Epithelial cell of prostate (primary cell): Measurements from ENCODE around the gene MT2A.
"Not testable (repeated sequence)": the region's sequence is repeated elsewhere in the genome, so short reads cannot be mapped to it uniquely, and the experiment has no call there.

Experiments used
- DNase-seq: peaks from one replicate; pipeline ENCODE4 v3.0.0-alpha.2; 2011; ENCODE audit warnings: low read depth, low spot score
- H3K27ac ChIP-seq: fragments of 450-650 bp; 2 replicates; pipeline ENCODE4 v1.5.1; 2017; ENCODE audit warnings: mild to moderate bottlenecking

Gene MT2A

DNA sequence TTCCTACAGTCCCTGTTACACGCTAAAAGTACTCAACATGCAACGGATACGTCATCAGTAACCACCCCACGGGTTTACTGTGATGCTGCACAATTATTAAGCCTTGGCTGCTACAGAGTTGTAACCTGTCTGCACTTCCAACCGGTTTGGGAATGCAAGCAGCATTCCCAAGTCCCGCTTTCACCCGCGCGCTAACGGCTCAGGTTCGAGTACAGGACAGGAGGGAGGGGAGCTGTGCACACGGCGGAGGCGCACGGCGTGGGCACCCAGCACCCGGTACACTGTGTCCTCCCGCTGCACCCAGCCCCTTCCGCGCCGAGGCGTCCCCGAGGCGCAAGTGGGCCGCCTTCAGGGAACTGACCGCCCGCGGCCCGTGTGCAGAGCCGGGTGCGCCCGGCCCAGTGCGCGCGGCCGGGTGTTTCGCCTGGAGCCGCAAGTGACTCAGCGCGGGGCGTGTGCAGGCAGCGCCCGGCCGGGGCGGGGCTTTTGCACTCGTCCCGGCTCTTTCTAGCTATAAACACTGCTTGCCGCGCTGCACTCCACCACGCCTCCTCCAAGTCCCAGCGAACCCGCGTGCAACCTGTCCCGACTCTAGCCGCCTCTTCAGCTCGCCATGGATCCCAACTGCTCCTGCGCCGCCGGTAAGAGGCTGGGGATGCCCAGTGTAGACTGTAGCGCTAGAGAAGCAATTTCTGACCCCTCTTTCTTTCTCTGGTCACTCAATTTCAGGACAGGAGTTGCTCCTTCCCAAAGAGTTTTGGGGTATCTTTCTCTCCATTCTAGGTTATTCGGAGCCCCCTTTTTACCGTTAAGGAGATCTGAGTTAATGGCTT, at the start of gene MT2A:
MT2A (plus strand) TSS at position 542 of the 833 bp plus-strand sequence; CDS start at position 614, 72 bp downstream.
- peak; percentile 91 for DNase-seq
- H3K27ac ChIP-seq: peak within 1 kb of the TSS; percentile 100

DNA sequence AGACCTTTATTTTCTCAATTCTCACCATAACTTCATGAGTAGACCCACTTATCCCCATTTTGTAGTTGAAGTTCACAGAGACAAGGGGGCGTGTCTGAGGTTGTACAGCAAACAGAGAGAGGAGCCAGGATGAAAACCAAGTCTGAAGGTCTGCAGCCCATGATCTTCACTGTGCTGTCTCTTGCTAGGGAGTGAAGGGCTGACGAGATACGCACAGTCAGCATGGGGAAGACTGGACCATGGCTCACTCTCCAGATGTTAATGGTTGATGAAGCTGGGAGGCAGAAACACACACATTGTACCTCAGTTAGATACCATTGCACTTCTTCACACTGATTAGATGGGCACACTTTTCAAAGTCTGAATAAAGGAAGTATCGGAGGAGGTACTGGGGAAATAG, 49.3 kb upstream of the MT2A start:
- H3K27ac ChIP-seq: no peak overlapping the region
- no peak for DNase-seq

DNA sequence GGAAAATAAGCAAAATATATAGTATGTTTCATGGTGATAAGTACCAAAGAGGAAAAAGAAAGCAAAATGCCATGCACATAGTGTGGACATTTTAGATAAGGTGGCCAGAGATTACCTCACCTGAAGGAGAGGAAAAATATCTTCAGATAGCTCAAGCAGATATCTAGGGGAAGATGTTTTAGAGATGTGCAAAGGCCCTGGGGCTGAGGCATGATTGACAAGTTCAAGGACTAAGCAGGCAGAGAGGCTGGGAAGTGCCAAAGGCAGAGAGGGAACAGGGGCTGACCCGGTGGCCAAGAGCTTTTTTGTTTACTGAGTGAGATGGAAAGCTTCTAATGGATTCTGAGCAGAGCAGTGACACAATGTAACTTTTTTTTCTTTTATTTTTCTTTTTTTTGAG, 47.9 kb upstream of the MT2A start:
- DNase-seq: no peak
- H3K27ac ChIP-seq: no peak overlapping the region

DNA sequence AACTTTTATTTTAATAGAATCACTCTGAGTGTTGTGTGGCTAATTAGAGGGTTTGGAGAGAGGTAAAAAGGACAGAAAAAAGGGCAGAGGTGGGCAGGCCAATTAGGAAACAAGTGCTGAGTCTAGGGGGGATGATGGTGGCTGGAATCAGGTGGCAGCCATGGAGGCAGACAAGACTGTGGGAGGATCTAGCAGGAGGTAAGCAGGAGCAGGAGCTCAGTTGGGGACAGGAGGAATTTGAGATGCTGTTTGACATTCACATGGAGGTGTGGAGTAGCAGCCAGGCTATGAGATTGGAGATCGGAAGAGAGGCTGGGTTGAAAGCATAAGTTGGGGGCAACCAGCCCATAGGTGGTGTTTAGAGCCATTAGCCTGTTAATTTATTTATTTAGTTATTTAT, 47.3 kb upstream of the MT2A start:
- H3K27ac ChIP-seq: no peak overlapping the region
- DNase-seq: no peak

DNA sequence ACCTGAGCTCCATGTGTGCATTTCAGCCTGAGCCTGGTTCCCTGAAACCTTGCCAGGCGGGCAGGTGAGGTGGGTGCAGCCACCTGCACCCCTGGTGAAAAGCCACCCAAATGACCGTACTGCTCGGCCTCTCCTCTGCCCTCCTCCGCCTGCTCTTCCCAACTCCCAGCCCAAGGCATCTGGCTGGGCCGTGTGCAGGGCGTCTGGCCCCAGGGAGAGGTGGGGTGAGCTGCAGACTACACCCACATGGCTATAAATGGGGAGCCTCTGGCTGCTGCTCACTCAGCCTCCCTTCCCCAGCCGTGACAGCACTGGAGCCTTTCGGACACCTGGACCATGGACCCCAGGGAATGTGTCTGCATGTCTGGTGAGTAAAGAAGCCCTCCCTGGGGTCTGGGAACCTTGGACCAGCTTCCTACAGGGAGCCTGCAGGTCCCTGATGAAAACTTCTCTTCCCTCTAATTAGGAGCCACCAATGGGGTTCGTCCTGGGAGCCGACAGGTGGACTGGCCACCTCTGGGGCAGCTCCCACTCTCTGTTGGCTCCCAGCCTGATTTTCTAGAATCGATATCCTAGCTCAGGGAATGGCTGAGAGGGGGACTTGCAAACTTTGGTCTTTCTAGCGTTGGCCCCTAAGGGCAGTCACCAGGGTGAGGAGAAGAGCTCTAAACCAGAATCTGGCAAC, 43.4 kb upstream of the MT2A start, which contains the start of gene MT4:
MT4 (plus strand) TSS at position 281 of the 685 bp plus-strand sequence; CDS start at position 337, 56 bp downstream.
- DNase-seq: no peak
- no peak within 1 kb of the TSS for H3K27ac ChIP-seq

DNA sequence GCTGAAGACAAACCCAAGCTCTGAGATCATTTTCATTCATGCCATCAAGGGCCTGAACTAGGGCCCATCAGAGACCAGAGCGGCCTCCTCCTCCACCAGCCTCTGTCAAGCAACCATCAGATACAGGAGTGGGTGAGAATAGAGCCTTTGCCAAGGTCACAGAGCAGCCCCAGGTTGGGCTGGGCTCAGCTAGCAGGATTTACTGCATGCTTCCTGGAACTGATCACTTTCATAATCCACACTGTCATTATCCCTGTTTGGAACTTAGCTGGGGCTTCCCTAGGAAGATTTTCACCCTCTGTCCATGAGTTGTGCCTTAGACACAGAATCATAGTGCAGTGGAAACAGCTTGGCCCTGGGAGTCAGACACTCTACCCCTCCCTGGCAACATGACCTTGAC, 38.4 kb upstream of the MT2A start:
- DNase-seq: no peak

DNA sequence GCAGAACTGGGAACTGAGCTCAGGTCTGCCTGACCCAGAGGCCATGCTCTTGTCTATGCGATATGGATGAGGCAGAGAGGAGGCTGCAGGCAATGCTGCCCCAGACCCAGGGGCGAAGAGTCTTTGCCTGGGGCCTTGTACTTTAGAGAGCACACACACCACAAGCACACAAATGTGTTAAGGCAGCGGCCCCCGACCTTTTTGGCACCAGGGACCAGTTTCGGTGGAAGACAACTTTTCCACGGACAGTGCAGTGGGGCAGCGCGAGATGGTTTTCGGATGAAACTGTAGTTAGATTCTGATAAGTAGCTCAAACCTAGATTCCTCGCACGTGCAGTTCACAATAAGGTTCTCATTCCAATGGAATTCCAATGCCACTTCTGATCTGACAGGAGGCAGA, 36.9 kb upstream of the MT2A start:
- DNase-seq: no peak

More for the DNA sequence above, 38.4 kb upstream of the MT2A start:
- H3K27ac ChIP-seq: no peak overlapping the region

DNA sequence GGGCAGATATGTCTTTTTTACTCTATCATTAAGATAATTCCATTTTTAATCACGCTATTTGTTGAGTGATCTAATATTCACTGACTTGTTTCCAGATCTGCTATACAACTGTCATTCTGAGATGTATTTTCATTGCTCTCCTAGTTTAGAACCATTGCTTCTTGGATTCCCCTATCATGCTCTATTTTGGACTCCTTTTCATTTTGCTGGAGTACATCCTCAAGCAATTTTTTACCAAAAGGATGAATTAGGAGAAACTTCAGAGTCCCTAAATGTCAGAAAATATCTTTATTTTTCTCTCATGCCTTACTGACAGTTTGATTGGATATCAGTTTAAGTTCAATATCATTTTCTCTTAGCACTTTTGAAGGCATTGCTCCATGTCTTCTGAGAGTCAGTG, 33.8 kb upstream of the MT2A start:
- DNase-seq: no peak
- no peak overlapping the region for H3K27ac ChIP-seq

More for the DNA sequence above, 36.9 kb upstream of the MT2A start:
- no peak overlapping the region for H3K27ac ChIP-seq

DNA sequence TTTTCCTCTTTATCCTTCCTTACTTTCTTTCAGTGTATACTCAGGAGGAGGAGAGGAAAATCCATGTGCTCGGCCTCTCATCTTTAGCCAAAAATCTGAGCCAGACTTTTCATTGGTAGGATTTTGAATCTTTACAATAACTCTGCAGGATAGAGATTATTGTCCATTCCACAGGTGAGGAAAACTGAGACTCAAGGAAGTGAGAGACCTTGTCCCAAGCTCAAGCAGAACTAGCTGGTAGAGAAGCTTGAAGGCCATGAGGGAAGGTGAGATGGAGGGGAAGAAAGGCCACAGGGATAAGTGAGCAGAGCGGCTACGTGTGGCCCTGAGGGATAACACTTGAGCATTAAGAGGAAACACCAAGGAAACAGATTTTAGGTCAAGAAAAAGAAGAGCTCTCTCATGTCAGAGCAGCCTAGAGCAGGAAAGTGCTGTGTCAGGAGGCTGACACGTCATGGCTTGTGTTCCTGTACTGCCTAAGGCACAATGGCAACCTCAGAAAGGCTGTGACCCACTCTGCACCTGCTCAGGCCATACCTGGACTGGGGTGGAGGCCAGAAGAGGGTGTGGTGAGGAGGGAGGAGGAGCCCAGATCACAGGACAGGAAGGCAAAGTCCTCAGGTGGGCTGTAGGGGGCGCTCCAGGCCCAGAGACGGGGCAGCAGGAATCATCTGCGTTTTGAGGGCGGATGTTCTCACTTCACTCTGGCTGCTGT, 31.6 kb upstream of the MT2A start:
- H3K27ac ChIP-seq: peak overlapping the region; percentile 31
- DNase-seq: peak; percentile 88

DNA sequence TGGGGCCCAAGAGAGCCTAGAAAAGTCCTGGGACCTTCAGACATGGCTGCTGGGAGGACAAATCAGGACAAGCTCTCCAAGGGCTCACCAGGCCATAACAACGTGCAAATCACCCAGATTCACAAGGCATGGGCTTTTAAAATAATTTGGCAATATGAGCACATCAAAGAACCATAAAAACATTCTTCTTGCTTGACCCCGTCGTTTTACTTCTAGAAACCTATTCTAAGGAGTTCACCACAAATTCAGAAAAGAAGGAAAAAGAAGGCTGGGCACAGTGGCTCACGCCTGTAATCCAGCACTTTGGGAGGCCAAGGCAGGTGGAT, 31.1 kb upstream of the MT2A start:
- no peak for DNase-seq
- H3K27ac ChIP-seq: no peak overlapping the region

DNA sequence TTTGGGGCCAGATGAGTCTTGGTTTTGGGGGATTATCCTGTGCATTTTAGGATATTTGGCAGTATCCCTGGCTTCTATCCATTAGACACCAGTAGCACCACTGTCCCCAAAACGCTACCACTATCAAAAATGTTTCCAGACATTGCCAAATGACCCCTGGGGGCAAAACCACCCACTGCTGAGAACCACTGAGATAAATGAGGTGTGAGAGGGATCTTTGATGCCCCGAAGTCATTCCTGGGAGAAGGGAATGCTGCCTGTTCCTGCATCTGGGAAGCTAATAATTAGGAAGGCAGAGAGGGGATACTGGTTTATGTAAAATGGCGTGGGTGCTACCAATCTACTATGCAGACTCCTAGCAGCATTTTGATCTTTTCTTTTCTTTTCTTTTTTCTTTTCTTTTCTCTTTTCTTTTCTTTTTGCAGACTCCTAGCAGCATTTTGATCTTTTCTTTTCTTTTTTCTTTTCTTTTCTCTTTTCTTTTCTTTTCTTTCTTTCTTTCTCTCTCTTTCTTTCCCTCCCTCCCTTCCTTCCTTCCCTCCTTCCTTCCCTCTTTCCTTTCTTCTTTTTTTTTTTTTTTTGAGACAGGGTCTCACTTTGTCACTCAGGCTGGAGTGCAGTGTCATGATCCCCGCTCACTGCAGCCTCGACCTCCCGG, 27.9 kb upstream of the MT2A start:
- DNase-seq: no peak
- no peak overlapping the region for H3K27ac ChIP-seq

DNA sequence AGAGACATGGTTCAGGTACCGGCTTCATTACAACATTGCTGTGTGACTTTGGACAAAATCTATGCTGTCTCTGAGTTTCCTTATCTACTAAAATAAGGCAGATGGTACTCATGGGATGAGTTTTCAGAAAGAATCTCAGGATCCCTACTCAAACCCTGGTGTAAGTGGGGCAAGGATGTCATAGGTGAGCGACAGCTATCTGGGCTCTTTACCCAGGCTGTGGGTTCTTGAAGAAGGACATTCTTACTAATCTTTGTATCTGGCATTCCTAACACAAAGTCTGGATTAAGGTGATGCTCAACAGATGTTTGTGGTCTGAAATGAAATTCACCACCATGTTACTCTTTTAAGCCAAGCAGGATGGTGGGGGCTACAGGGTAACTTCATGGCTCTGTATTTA, 25.5 kb upstream of the MT2A start:
- not testable (repeated sequence) for DNase-seq, H3K27ac ChIP-seq

DNA sequence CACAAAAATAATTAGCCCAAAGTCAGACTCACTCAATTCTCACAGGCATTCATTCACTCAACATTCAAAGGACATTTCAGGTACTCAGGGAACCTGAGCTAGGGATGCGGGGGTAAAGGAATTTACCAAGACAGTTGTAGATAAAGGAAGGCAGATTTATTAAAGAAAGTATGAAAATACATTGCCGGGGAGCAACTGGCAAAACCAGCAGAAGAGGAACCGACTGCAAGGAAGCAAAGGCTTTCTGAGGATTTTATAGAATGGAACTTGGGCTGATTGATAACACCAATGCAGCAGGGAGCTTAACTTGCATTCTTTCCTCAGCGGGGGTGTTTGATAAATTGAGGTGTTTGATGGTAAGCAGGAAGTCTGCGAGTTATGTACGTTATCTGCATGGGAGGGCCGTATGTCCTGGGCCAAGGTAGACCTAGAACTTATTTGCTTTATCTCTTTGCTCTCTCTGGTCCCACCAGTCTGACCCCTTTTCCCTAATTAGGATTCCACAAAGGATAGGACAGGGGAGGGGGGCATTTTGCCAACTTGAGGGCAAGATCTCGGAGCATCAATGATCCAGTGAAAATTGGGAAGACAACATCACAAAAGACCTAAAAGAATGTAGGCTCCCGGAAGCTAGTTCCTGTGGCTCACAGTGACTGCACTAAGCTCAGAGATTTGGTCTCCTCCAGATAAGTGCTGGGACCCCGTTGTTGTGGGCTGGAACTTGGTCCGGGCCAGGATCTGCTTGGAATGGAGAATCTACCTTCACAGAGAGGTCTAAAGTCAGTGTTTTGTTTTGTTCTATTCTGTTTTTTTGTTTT, 24.8 kb upstream of the MT2A start:
- DNase-seq: no peak
- H3K27ac ChIP-seq: no peak overlapping the region

DNA sequence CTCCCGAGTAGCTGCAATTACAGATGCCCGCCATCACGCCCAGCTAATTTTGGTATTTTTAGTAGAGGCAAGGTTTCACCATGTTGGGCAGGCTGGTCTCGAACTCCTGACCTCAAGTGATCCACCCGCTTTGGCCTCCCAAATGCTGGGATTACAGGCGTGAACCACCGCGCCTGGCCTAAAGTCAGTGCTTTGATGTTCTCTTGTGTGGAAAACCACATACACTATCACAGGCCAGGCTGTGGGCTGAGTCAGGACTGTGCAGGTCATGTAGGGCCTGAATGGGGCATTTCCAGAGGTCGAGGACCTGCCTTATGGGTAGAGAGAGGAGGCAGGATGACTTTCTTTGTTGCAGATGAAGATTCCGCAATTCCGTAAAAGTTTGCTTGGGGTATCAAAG, 24.1 kb upstream of the MT2A start:
- DNase-seq: no peak

DNA sequence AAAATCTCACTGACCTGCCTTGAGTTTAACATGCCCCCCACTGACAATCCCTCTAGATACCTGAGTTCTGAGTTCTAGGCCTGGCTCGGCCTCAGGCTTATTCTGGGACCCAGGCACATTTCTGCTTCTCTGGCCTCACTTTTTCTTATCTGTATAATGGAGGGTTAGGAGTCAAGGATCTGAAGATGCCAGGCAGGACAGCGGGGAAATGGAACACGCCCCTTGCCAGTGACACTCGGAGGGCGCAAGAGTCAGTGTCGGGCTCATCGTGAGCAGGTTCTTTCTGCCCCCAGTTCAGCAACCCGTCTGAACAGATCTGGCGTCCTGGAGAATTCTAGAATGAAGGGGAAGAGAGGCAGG, 19.6 kb upstream of the MT2A start:
- H3K27ac ChIP-seq: no peak overlapping the region
- DNase-seq: no peak

More for the DNA sequence above, 24.1 kb upstream of the MT2A start:
- H3K27ac ChIP-seq: no peak overlapping the region

DNA sequence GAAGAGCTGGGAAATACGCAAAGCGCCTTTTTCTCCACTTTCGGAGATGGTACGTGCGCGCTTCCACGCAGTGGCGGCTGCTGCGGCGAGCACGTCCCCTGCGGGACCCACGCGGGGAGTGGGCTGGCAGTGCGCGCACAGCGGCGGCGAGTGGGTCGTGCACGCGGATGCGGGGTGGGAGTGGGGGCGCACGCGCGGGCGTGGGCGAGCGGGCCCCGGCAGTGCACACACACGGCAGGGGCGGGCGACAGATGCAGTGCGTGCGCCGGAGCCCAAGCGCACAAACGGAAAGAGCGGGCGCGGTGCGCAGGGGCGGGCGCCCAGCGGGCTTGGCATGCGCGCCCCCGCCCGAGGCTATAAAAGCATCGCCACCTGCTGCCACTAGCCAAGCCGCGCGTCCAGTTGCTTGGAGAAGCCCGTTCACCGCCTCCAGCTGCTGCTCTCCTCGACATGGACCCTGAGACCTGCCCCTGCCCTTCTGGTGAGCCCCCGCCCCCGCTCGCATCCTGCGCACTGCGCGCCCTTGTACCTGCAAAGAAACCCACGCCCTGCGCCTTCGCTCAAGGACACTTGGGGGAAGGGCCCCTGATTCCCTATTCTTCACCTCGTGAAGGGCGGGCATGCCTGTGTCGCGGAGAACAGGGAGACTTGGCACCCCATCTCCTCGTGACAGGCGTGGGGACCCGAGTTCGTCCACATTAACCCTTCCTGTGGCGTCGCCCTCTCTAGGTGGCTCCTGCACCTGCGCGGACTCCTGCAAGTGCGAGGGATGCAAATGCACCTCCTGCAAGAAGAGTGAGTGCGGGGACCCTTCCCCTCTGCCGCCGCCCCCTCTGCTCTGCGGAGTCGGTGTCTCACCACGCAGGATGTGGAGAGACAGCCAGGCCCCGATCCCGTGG, 19.0 kb upstream of the MT2A start, which contains the start of gene MT3:
MT3 (plus strand) TSS at position 388 of the 899 bp plus-strand sequence; CDS start at position 451, 63 bp downstream.
- DNase-seq: no peak
- H3K27ac ChIP-seq: no peak within 1 kb of the TSS

DNA sequence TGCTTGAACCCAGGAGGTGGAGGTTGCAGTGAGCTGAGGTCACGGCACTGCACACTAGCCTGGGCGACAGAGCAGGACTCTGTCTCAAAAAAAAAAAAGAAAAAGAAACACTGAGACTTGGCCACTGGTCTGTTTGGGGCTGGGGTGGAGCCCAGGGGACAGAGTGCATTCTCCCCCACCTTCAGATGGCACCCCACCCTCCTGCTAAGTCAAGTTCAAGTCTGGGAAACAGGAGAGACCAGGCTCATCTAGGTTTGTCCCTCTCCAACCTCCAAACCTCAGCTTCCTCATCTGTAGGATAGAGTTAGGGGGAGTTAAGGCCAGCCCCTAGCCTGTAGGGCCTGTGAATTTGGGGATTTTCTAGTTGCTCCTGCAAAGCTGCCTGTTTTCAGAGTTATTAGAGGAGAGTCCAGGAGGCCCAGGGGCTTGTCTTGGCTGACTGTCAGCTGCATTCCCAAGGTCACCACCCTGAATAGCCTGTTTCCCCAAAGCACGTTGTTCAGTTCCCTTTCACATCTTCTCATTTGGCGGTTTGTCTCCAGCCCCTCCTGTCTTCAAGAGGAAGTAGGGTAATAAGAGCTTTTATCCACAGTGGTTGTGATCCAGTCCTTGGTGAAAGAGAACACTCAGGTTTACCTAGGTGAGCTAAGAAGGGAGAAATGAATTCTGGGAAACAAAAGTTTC, 16.9 kb upstream of the MT2A start:
- no peak for DNase-seq
- H3K27ac ChIP-seq: no peak overlapping the region
